Inferior parietal cortex (tissue), 1 donor: ENCODE data around the gene TLR10.
"Not testable (repeated sequence)": the region's sequence is repeated elsewhere in the genome, so short reads cannot be mapped to it uniquely, and the experiment has no call there.

Source experiments
- DNase-seq: peaks from one replicate; pipeline ENCODE4 v3.0.0-alpha.2; 2016; ENCODE audit errors: extremely low spot score

TLR10 gene

GRCh38 chr4:38800961-38801450, 18.2 kb upstream of the TLR10 start:
- DNase-seq, result no peak

GRCh38 chr4:38800366-38800765, 17.6 kb upstream of the TLR10 start:
- DNase-seq, result no peak

DNA sequence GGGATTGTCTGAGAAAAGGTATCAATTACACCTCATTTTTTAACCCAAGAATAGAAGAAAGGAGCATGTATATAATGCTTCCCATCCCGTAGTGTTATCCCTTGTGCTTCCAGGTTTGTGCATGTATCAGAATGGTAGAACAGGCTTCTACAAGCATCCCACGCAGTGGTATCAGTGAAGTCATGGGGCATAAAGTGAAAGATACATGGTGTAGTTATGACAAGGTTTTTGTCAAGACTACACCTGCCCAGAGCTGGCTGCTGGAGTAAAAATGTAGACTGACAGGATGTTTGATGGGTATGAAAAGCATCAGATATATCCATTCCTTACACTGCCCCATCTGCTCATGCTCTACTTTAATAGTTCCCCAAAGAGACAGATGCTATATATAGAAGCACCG, 12.3 kb upstream of the TLR10 start:
- DNase-seq, result no peak

DNA sequence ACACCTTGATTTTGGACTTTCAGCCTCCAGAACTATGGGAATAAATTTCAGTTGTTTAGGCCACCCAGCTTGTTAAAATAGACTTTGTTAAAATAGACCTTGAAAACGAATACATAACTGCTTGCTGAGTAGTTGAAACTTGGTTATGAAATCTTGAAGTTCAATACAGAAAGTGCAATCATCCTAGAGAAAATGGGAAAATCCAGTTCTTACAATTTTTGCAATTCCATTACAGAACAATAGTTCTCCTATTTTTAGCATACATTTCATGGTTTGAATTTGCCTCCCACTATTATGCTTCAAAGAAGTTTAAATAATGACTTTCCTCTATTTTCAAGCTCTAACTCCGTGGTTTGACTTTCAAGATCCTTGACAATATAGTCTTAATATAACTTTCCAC, 11.3 kb upstream of the TLR10 start:
- no peak for DNase-seq

DNA sequence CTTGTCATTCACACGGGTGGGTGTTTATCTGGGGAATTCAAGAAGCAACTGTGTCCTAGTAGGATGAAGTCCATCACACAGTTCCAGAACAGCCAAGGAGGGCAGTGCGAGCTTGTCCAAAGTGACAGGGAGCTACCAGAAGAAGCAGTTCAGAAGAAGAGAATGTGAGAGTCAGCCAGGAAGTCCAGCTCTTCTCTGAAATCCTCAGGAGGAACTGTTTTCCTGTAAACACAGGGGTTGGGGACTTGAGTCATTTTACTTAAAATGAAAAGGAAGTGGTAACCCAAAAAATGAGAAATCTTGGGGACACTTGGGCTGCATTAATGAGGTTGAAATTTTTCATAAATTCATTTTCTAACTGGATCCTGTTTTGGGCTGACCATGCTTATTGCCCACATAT, 8.2 kb upstream of the TLR10 start:
- no peak for DNase-seq

DNA sequence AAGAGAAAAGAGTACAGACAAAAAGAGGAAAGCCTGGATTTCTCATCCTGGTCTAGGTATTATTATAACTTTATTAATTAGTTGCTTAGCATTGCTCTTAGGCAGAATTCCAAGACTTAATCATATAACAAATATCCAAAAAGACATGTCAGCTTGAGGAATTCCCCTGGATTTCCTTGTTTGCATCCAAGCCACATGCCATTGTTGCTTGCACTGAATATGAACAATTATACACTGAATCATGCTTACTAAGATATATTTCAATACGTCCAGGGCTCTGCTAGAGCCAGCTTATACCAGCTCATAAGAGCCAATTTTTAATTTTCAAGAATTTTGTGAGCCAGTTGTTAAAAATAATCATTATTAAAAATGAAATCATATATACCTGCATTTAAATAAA, 5.5 kb upstream of the TLR10 start:
- no peak for DNase-seq

GRCh38 chr4:38787693-38788092, 4.9 kb upstream of the TLR10 start:
- DNase-seq, result no peak

GRCh38 chr4:38785901-38786402, 3.2 kb upstream of the TLR10 start:
- DNase-seq, result no peak

- no peak for DNase-seq
These were observed 2.4 kb upstream of the TLR10 start for GRCh38 chr4:38785041-38785790.

DNA sequence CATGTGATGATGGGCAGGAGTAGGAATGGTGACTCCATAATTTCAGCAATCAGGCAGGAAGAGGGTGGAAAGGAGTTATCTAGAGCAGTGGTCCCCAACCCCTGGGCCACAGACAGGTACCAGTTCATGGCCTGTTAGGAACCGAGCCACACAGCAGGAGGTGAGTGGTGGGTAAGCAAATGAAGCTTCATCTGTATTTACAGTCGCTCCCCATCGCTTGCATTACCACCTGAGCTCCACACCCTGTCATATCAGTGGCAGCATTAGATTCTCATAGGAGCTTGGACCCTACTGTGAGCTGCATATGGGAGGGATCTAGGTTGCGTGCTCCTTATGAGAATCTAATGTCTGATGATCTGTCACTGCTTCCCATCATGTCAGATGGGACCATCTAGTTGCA, 1.4 kb upstream of the TLR10 start:
- no peak for DNase-seq

GRCh38 chr4:38783109-38783460, 295 bp upstream of the TLR10 start:
- DNase-seq, result no peak

GRCh38 chr4:38781854-38782261, 932 bp downstream of the TLR10 start:
- DNase-seq, result no peak

DNA sequence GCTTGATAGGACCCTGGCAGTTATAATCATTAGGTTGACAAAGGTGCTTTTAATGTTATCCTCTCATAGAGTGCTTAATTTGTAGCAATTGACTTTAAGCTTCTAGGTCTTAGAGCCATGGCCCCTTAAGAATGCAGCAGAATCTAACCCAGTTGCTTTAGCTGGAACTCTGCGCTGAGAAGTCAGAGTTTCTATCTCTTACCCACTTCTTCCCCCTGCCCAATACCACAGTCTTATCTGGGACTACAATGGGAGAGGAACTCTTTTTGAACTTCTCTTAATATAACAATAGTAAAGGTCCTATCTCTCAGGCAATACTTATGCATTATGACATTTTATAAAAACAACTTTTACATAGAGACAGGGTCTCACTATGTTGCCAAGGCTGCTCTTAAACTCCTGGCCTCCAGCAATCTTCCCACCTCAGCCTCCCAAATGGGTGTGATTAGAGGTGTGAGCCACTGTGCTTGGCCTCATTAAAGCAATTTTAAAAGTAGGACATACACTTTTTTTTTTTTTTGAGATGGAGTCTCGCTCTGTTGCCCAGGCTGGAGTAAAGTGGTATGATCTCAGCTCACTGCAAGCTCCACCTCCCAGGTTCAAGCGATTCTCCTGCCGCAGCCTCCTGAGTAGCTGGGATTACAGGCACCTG, 1.8 kb downstream of the TLR10 start:
- no peak for DNase-seq

DNA sequence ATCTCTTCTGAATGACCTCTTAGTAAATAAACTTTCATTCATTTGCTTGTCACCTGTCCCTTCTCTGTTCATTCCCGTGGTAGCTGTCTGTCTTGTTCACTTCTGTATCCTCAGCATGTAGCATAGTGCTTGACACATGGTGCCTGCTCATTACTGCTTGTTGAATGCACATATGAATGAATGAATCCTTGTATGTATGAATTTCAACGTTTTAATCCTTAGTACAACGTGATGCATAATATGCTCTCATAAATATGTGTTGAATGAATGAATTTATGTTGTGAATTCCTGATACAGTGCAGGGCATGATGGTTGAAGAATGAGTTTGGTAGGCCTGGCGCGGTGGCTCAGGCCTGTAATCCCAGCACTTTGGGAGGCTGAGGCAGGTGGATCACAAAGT, 3.0 kb downstream of the TLR10 start:
- DNase-seq, result no peak

DNA sequence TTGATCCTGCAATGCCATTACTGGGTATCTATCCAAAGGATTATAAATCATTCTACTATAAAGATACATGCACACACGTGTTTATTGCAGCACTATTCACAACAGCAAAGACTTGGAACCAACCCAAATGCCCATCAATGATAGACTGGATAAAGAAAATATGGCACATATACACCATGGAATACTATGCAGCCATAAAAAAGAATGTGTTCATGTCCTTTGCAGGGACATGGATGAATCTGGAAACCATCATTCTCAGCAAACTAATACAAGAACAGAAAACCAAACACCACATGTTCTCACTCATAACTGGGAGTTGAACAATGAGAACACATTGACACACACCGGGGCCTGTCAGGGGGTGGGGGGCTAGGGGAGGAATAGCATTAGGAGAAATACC, 4.9 kb downstream of the TLR10 start:
- not testable (repeated sequence) for DNase-seq

DNA sequence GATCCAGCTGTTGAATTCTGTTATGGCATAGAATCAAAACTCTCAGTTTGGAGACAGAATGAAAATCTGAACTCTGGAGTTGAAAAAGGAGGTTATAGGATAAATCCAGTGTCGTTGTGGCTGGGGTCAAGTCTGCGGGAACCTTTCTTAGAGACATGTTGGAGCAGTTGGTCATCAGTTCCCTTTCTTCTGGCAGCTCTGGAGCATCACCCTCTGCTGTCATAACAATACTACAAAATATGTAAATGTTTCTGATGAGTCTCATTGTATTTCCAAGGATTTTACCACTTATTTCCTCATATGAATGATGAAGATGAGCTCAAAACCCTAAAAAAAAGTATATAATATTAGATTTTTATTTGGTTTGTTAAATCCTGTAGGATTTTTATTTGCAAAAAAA, 7.5 kb downstream of the TLR10 start:
- no peak for DNase-seq

GRCh38 chr4:38774181-38774955, 8.4 kb downstream of the TLR10 start:
- no peak for DNase-seq

- not testable (repeated sequence) for DNase-seq
These were observed 12.5 kb downstream of the TLR10 start for GRCh38 chr4:38770281-38770680.

DNA sequence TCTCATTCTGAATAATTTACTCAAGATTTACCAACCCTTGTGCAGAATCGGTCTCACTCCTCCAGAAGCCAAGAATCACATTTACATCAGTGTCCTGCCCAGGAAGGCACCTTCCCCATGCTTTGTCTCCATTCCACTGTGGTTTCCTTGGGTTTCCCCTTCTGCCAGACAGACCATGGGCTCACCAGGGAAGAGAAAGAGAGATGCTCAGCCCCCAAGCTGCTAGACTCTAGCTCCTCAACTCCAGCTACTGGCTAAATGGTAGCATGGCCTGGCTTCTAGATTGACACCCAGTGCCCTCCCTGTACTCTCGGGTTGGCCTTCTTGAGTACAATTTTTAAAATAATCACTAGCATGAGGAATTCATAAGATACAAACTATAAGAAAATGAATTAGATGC, 12.9 kb downstream of the TLR10 start:
- no peak for DNase-seq

- DNase-seq, result no peak
These were observed 13.3 kb downstream of the TLR10 start for GRCh38 chr4:38769441-38769840.

- DNase-seq, result no peak
These were observed 13.8 kb downstream of the TLR10 start for GRCh38 chr4:38768968-38769394.

GRCh38 chr4:38766940-38767339, 15.8 kb downstream of the TLR10 start:
- DNase-seq, result not testable (repeated sequence)

DNA sequence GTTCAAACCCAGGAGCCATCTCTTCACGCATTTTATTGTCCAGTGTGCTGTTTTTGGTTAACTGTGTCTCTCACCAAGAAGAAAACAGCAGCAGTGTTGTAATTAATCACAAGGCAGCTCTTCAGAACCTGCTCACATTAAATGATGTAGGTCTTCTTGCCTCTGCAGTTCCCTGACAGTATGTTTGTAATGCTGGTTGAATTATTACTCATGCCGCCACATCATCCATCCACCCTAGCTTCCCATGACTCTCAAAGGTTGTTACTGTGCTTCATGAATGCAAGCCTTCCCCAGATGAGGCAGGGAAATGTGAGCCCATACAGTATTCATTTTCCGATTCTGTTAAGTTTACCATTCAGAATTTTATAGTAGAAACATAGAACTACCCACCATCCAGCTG, 17.4 kb downstream of the TLR10 start:
- DNase-seq, result no peak
